GM06990 (cell line): Measurements from ENCODE around the gene TMEM14A.
"Not testable (repeated sequence)": the region's sequence is repeated elsewhere in the genome, so short reads cannot be mapped to it uniquely, and the experiment has no call there.

Experiments
- DNase-seq: peaks from one replicate; pipeline ENCODE4 v3.0.0-alpha.2; 2011; ENCODE audit not compliant: insufficient read length; ENCODE audit errors: extremely low read depth
- H3K27me3 ChIP-seq: replicated peaks from 2 replicates; pipeline ENCODE4 v1.6.0; 2011; ENCODE audit warnings: low read length; ENCODE audit not compliant: control insufficient read depth, insufficient read depth
- H3K36me3 ChIP-seq: 2 replicates; pipeline ENCODE4 v1.5.1; 2011; ENCODE audit warnings: low read length; ENCODE audit not compliant: control insufficient read depth, insufficient read depth
- H3K4me3 ChIP-seq: replicated peaks from 2 replicates; pipeline ENCODE4 v1.5.1; 2011; ENCODE audit warnings: low read depth, mild to moderate bottlenecking, control low read depth, low read length
- TF ChIP-seq, protein P1 (sequence below): IDR thresholded peaks from 2 replicates; pipeline ENCODE4 v1.5.1; 2011; ENCODE audit warnings: low read length, control low read depth, mild to moderate bottlenecking, inconsistent platforms; ENCODE audit not compliant: insufficient read depth, poor library complexity, severe bottlenecking

The TMEM14A gene

DNA sequence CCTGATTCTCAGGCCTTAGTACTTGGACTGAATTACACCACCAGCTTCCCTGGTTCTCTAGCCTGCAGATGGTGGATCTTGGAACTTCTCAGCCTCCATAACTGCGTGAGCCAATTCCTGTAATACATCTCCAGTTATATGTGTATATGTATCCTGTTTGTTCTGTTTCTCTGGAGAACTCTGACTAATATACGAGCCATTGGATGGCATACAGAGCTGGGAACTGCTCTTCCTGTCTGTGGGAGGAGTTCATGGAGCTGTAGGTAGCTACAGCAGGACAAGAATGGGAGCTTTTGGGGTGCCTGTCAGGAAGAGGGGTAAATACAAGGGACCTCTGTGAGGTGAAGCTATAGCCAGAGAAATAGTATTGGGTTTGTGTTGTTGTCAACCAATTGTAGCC lies 41.2 kb downstream of the TMEM14A start:
- TF ChIP-seq, protein P1, sequence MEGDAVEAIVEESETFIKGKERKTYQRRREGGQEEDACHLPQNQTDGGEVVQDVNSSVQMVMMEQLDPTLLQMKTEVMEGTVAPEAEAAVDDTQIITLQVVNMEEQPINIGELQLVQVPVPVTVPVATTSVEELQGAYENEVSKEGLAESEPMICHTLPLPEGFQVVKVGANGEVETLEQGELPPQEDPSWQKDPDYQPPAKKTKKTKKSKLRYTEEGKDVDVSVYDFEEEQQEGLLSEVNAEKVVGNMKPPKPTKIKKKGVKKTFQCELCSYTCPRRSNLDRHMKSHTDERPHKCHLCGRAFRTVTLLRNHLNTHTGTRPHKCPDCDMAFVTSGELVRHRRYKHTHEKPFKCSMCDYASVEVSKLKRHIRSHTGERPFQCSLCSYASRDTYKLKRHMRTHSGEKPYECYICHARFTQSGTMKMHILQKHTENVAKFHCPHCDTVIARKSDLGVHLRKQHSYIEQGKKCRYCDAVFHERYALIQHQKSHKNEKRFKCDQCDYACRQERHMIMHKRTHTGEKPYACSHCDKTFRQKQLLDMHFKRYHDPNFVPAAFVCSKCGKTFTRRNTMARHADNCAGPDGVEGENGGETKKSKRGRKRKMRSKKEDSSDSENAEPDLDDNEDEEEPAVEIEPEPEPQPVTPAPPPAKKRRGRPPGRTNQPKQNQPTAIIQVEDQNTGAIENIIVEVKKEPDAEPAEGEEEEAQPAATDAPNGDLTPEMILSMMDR, result no peak
- no peaks in the 10 kb centered on the region for H3K27me3 ChIP-seq
- no peak for DNase-seq
- no peaks in the 10 kb centered on the region for H3K36me3 ChIP-seq
- H3K4me3 ChIP-seq, result no peak overlapping the region

DNA sequence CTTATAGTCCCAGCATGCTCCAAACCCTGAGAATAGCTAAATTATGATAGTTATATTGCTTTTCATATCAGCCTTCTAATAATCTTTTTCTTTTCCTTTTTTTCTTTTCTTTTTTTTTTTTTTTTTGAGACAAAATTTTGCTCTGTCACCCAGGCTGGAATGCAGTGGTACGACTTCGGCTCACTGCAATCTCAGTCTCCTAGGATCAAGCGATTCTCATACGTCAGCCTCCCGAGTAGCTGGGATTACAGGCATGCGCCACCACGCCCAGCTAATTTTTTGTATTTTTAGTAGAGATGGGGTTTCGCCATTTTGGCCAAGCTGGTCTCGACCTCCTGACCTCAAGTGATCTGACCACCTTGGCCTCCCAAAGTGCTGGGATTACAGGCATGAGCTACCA lies 43.8 kb downstream of the TMEM14A start:
- H3K36me3 ChIP-seq, DNase-seq, H3K27me3 ChIP-seq, H3K4me3 ChIP-seq: not testable (repeated sequence)

DNA sequence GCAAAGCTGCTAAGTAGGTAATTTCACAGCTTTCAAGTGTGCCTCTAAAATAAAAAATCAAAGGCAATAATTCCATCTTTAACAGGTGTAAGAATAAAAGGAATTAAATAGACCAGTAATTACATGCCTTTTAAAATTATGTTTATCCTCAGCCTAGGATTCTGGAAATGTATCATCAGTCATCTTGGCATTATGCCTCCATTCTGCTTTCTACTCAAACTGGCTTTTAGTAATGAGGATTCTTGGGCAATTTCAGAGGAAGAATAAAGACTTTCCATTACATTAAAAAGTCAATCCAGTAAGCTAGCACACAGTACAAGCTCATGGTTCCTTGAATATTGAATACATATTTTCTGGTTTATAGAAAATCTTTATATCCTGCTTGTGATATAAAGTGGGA lies 47.6 kb downstream of the TMEM14A start:
- TF ChIP-seq, protein P1, result no peak
- DNase-seq, result no peak

DNA sequence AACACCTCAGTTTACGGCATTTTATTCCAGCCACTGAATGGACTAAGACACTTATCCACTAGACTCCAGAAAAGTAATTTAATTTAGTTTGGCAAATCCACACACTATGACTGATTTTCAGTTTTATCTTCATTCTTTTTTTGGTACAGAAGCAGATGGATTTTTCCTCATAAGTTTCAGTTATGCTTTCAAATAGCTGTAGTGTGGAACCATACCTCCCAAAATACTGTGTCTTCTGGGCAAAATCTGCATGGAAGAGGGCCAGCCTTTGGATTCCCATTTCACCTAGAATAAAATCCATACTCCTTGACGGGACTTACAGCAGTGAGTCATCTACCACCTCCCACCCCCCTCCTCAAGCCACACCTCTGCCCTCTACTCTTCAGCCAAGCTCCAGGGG lies 49.4 kb downstream of the TMEM14A start:
- Histone ChIP-seq H3K27me3 (no peaks in the 10 kb centered on the region), H3K4me3 (no peak overlapping the region), H3K36me3 (no peaks in the 10 kb centered on the region)
- TF ChIP-seq, protein P1, result no peak
- DNase-seq, result no peak

More for the DNA sequence above, 47.6 kb downstream of the TMEM14A start:
- Histone ChIP-seq H3K4me3 (no peak overlapping the region), H3K27me3 (no peaks in the 10 kb centered on the region), H3K36me3 (no peaks in the 10 kb centered on the region)

DNA sequence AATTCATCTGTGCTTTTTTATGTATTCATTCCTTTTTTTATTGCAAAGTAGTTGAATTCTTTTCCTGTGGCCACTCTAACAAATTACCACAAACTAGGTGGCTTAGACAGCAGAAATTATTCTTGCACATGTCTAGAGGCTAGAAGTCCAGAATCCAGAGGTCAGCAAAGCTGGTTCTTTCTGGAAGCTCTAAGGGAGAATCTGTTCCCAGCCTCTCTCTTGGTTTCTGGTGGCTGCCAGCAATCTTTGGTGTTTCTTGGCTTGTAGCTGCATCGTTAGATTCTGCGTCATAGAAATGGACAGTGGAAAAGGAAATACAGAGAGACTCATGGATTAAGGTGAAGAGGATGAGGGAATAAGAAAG lies 53.1 kb downstream of the TMEM14A start:
- Histone ChIP-seq H3K4me3 (no peak overlapping the region), H3K27me3 (no peaks in the 10 kb centered on the region), H3K36me3 (no peaks in the 10 kb centered on the region)
- DNase-seq, result no peak
- TF ChIP-seq, protein P1, result no peak

DNA sequence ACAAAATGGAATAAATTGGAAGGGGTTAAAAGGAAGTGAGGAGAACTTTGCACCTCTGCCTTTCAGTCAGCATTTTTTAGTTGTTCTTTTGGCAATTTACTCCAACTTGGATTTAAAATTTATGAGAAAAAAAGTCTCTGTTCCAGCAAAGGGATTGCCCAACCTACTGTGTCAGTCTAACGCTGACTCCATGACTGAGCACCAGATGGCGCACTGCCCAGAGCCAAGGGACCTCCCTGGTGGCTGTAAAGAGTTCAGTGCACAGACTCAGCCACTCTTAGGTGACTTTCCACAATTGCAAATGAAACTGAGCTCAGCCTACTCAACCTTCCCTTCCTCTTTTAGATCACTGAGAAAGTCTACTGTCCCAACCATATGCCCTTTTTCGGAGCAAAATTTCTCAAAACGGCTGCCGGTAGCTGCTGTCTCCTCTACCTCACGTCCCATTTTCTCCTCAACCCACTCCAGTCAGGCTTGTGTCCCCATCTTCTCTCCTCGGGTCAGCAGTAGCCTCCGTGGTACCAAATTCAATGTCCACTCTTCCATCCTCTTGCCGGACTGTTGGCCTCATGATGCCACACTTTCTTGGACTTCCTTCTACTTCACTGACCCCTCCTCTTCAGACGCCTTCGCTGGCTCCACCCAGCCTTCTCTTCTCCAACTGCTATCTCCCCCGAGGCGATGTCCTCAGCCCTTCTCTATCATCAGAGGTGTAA lies 53.7 kb downstream of the TMEM14A start:
- Histone ChIP-seq H3K4me3 (peak overlapping the region; percentile 18; the same call in 1 of the 2 replicates), H3K27me3 (no peaks in the 10 kb centered on the region), H3K36me3 (no peaks in the 10 kb centered on the region)
- TF ChIP-seq, protein P1, result peak; percentile 95
- DNase-seq, result peak; percentile 40
